ENCODE measurements around the gene TDRD12.

DNA sequence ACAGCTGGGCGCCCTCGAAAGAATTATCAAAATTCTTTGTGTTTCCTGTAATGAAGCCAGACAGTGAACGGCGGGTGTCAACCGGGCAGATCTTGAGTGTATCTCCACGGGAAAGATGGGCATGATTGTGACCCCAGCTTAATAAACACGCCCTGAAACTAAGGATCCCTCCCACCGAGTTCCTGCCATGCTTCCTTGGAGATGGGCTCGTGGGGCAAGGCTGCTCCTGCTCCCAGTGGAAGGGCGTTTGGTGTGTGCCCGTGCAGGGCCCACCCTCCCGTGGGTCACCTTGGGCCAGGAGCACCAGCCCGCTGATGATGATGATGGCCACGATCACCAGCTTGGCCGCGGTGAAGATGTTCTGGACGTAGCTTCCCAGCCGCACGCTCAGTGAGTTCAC lies 142.6 kb downstream of the TDRD12 start:
- no peak for TF ChIP-seq CTCF (IDR thresholded peaks at IDR 0.05; ENCODE audit: insufficient read depth, low read length, poor library complexity, severe bottlenecking)
- TF ChIP-seq EZH2phosphoT487 (conservative IDR thresholded peaks at IDR 0.05; ENCODE audit: low read length): no peak

Measured in SU-DHL-6 (cell line).